NCI-H226 (cell line): ENCODE results near the gene PPP3CA.
A peak's percentile ranks its signal among the peaks of the same experiment; 100 is the strongest.

ENCODE experiments used
- DNase-seq: peaks from one replicate; pipeline ENCODE4 v3.0.0-alpha.2; 2015

The PPP3CA gene

DNA sequence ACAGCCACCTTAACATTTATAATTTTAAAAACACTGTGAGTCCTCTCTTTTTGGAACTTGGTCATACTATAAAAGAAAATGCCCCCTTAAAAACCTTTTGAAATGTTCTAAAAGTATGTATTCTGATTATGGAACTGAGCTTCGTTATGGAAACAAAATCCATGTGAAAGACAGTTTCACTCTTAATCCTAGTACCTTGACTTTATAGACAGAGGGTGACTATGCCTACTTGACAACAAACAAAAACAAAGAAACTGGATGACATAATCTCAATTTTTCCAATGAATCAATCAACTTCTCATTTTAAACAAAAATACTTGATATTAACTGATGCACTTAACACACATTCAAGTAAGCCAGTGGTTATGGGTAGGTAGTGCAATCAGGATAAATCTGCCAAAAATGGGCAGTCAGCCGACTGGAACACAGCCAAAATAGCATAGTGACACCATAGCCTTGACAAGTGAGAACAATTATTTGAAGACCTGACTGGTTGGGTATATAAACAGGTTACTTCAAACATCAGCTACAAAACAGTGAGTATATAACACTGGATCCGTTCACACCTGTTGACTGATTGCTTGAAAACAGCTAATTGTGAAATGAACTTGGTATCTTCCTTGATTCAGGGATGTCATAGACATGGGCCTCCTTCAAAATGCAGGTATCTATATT lies 265.5 kb downstream of the PPP3CA start:
- no peak for DNase-seq

- DNase-seq, result no peak
Observed at GRCh38 chr4:101081166-101081565, 266.2 kb downstream of the PPP3CA start.

DNA sequence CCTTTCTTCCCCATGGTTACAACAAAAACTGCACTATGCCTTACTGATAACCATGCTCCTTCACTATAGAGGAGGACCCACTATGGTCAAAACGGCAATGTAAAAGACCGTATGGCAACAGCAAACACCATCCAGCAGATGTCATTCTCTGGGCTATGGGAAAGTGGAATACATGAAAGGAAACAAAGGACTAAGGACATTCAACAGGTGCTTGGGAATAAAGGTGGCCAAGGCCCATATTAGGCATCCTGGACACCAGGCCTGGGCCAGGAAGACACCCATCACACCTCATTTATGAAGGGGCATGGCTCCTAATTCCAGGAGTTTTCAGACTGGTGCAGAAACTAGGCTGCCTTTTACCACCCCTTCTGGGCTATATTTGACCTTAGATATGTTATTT lies 268.4 kb downstream of the PPP3CA start:
- no peak for DNase-seq

- DNase-seq, result no peak
Observed at GRCh38 chr4:101076032-101076431, 271.3 kb downstream of the PPP3CA start.

- DNase-seq, result no peak
Observed at GRCh38 chr4:101075536-101075935, 271.8 kb downstream of the PPP3CA start.

DNA sequence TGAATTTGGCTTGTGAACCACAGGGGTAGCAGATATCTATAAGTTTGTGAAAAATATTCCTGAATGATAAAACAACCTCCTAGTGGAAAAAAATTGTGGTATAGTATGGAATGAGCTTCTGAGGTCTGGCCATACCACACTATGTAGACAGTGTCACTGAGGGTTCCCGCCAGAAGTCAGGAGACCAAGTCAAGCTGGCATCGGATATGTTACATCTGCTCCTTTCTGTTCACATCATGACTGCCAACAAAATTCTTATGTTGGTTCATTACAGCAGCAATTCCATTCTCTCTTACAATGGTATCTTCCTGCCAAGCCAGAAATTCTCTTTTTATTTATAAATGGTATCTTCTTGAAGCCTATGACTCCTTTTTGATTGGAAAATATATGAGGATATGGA lies 273.0 kb downstream of the PPP3CA start:
- no peak for DNase-seq

GRCh38 chr4:101071241-101071640 lies 276.1 kb downstream of the PPP3CA start:
- DNase-seq, result no peak

- no peak for DNase-seq
Observed at GRCh38 chr4:101068115-101068514, 279.2 kb downstream of the PPP3CA start.

- DNase-seq, result no peak
Observed at GRCh38 chr4:101067383-101067782, 279.9 kb downstream of the PPP3CA start.

- no peak for DNase-seq
Observed at GRCh38 chr4:101066626-101067170, 280.6 kb downstream of the PPP3CA start.

GRCh38 chr4:101065935-101066485 lies 281.3 kb downstream of the PPP3CA start:
- no peak for DNase-seq

- no peak for DNase-seq
Observed at GRCh38 chr4:101065346-101065745, 282.0 kb downstream of the PPP3CA start.

DNA sequence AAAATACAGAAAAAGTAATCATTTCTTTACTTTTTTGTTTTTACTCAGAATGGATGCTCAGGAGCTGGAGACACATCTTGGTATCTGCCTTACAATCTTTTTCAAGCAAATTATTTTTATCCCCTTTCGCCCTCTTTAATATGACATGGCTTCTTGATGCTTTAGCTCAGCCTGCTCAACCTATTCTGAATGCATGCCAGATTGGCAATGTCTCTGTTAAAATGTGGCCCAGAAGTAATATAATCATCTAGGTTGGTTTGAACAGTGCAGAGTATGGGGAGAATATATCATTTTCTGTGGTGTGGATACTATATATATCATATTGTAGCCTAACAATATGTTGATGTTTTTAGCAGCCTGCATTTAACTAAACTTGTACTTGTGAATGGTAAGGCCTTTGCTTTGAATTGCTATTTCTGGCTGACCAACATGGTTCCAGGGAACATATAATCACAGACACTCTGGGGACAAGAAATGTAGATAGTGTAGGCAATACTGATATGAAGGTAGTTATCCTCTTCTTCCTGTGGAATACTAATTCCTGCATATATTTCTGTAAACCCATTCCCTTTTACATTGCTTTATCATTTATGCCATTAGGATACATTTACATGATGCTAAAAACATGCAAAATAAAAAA lies 282.7 kb downstream of the PPP3CA start:
- no peak for DNase-seq

DNA sequence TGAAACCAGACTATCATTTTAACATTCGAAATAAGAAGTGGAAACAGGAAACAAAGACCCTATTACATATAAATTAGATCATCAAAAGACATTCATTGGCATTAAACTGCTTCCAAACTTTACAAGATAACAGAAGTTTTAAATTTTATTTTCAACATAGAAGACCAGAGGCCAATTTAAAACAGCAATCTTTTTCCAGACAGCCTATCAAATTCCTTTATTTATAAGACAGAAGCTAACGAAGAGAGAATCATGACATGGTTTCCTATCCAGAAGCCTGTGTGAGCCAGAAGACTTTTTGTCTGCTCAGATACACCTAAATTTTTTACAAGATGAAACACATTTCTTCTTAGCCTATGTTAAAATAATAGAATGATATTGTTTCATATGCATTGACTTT lies 291.9 kb downstream of the PPP3CA start:
- DNase-seq, result no peak

- no peak for DNase-seq
Observed at GRCh38 chr4:101050837-101051205, 296.5 kb downstream of the PPP3CA start.

GRCh38 chr4:101050088-101050836 lies 297.1 kb downstream of the PPP3CA start:
- no peak for DNase-seq

DNA sequence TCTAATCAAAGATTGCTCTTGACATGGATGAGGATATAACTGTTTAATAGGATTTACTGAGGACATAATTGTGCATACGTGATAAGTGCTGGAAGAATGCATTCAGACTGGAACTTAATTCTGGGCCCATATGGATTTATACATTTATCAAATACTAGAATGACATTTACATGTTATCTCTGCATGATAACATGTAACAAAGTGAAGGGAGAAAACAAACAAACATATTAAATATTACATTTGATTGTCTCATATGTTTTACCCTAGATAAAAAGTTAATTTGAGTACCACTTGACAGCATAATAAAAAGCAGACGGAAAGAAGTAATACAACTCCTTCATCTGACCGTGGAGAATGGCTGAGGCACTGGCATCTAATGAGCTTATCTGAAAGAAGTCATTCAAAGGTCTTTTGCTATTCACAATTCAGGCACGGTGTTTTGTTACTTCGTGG lies 297.8 kb downstream of the PPP3CA start:
- DNase-seq, result no peak

DNA sequence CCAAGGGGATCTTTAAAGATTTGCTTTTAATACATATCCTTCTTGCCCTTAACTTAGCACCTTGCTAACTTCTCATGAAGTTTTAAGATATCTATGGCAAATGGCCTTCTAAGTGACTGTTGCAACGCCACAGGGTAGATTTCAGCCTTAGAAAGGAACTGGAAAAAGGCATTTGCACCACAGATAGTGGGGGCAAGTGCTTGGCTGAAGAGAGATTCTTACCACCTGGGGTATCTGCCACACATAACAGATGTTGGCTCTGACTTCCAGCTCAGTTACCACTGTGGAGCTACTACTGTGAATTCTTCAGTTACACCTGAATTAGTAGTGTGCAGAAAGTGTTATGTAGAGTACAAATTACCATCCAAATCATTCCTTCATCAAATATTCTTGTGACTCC lies 302.6 kb downstream of the PPP3CA start:
- DNase-seq, result no peak

- no peak for DNase-seq
Observed at GRCh38 chr4:101042847-101043246, 304.5 kb downstream of the PPP3CA start.

GRCh38 chr4:101040776-101041175 lies 306.6 kb downstream of the PPP3CA start:
- DNase-seq, result no peak

DNA sequence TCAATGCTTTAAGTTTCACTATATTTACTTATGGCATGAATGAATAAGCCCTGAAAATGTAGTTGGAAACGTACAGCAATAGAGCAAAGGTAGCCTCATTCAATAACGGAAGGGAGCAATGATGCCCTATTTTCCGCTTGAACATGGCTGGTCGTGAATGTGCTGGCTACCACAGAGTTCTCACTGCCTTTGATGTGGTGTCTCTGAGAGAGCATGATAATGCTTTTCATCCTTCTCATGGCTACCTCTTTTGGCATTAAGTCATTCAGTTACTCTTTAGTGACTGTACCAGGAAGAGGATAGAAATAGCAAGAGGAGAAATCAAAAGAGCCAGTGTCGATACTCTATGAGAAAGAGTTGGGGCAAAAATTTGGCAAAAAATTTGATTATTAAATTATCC lies 308.0 kb downstream of the PPP3CA start:
- no peak for DNase-seq

GRCh38 chr4:101037938-101038413 lies 309.4 kb downstream of the PPP3CA start:
- DNase-seq, result peak; percentile 6

- DNase-seq, result no peak
Observed at GRCh38 chr4:101037249-101037648, 310.1 kb downstream of the PPP3CA start.
